Right forelimb (tissue), 1 donor: ENCODE results near the gene ST6GALNAC1.
"Not testable (repeated sequence)": the region's sequence is repeated elsewhere in the genome, so short reads cannot be mapped to it uniquely, and the experiment has no call there.

Source experiments
- DNase-seq: peaks from one replicate; pipeline ENCODE4 v3.0.0-alpha.2; 2018

ST6GALNAC1 gene

GRCh38 chr17:76640550-76641380, 2.8 kb downstream of the ST6GALNAC1 start:
- DNase-seq: no peak

GRCh38 chr17:76638263-76638662, 5.3 kb downstream of the ST6GALNAC1 start:
- DNase-seq: no peak

- DNase-seq: not testable (repeated sequence)
Observed at GRCh38 chr17:76636486-76637206, 6.9 kb downstream of the ST6GALNAC1 start.

- DNase-seq: no peak
Observed at GRCh38 chr17:76635659-76636360, 7.7 kb downstream of the ST6GALNAC1 start.

GRCh38 chr17:76635039-76635438, 8.5 kb downstream of the ST6GALNAC1 start:
- DNase-seq: no peak

GRCh38 chr17:76633628-76634328, 9.8 kb downstream of the ST6GALNAC1 start:
- DNase-seq: no peak

GRCh38 chr17:76631821-76632565, 11.6 kb downstream of the ST6GALNAC1 start:
- no peak for DNase-seq

- no peak for DNase-seq
Observed at GRCh38 chr17:76630151-76630550, 13.4 kb downstream of the ST6GALNAC1 start.

GRCh38 chr17:76627510-76627909, 16.0 kb downstream of the ST6GALNAC1 start:
- no peak for DNase-seq

GRCh38 chr17:76626442-76626841, 17.1 kb downstream of the ST6GALNAC1 start:
- no peak for DNase-seq

- DNase-seq: no peak
Observed at GRCh38 chr17:76625496-76625895, 18.1 kb downstream of the ST6GALNAC1 start.

- DNase-seq: peak; percentile 88
Observed at GRCh38 chr17:76623271-76624146, 20.0 kb downstream of the ST6GALNAC1 start.

GRCh38 chr17:76617838-76618237, 25.7 kb downstream of the ST6GALNAC1 start:
- no peak for DNase-seq

- DNase-seq: no peak
Observed at GRCh38 chr17:76614912-76615617, 28.5 kb downstream of the ST6GALNAC1 start.

- DNase-seq: not testable (repeated sequence)
Observed at GRCh38 chr17:76614064-76614759, 29.3 kb downstream of the ST6GALNAC1 start.

GRCh38 chr17:76612977-76613851, 30.3 kb downstream of the ST6GALNAC1 start:
- no peak for DNase-seq

- DNase-seq: no peak
Observed at GRCh38 chr17:76612465-76612864, 31.1 kb downstream of the ST6GALNAC1 start.

GRCh38 chr17:76611758-76612157, 31.8 kb downstream of the ST6GALNAC1 start:
- no peak for DNase-seq
